ENCODE results near the gene HOXA9. TPM values are rescaled to one million over a fixed set of nuclear protein-coding genes. Genes with fewer than 3 reads are reported as not detected.

HOXA9 gene
- total and polyA plus RNA-seq, 2 of the 4 experiments (the other 2 are of a cell fraction), result 0.18 to 0.32 TPM

- Histone ChIP-seq H3K27me3 (ENCODE audit: control insufficient read depth, insufficient read depth, low read length) (peaks cover 87% of the 10 kb centered on the region), H2AK5ac (ENCODE audit: low read depth, low read length) (no peak overlapping the region), H4K5ac (ENCODE audit: low read depth, low read length) (no peak overlapping the region), H3K27ac (ENCODE audit: insufficient read depth, low read length) (no peak overlapping the region), H2BK15ac (ENCODE audit: low read depth, low read length) (no peak overlapping the region), H2BK20ac (ENCODE audit: low read depth, low read length) (no peak overlapping the region), H4K91ac (ENCODE audit: insufficient read depth, low read depth, low read length) (no peak overlapping the region), H3K9ac (ENCODE audit: low read depth, low read length) (no peak overlapping the region), H3K9me1 (ENCODE audit: insufficient read depth, low read length) (no peaks in the 10 kb centered on the region), H3K4me3 (ENCODE audit: insufficient read depth, low read depth, low read length) (no peak overlapping the region), H3K18ac (ENCODE audit: low read depth, low read length) (no peak overlapping the region), H4K20me1 (ENCODE audit: insufficient read depth, low read length) (peaks cover 19% of the 10 kb centered on the region; the same call in 1 of the 2 replicates), H3K79me1 (ENCODE audit: low read depth in 1 of 2, low read length in 2 of 2) (no peaks in the 10 kb centered on the region), H3K4ac (ENCODE audit: low read depth, low read length) (no peak overlapping the region), H2AK9ac (replicated peaks; ENCODE audit: low read depth, low read length, poor library complexity) (no peak overlapping the region), H3K9me3 (ENCODE audit: control insufficient read depth, insufficient read depth, low read length) (peaks cover 7% of the 10 kb centered on the region; the same call in 1 of the 2 replicates), H3K4me2 (ENCODE audit: low read depth, low read length) (no peak overlapping the region), H3K4me1 (ENCODE audit: control insufficient read depth, insufficient read depth, low read length) (no peaks in the 10 kb centered on the region; the same call in 1 of the 2 replicates), H3K36me3 (ENCODE audit: control insufficient read depth, insufficient read depth, low read length) (no peaks in the 10 kb centered on the region), H2BK120ac (ENCODE audit: low read depth, low read length) (no peak overlapping the region), H3K23ac (ENCODE audit: low read depth, low read length) (no peak overlapping the region), H3K14ac (replicated peaks; ENCODE audit: low read depth, low read length) (no peak overlapping the region), H2BK5ac (ENCODE audit: low read depth, low read length, poor library complexity, severe bottlenecking) (no peak overlapping the region), H3K56ac (ENCODE audit: extremely low read depth, insufficient read depth, low read length) (no peak overlapping the region), H2AFZ (replicated peaks; ENCODE audit: low read length, poor library complexity) (no peak overlapping the region), H4K8ac (ENCODE audit: low read depth in 2 of 2, low read length in 2 of 2) (no peak overlapping the region)
- DNase-seq (no peak), ATAC-seq (ENCODE audit: low read depth) (no peak)
- CTCF ChIA-PET, result interaction anchor here (0.5 to 0.6 kb wide), 2 partner anchors 14 to 402 kb away, joined by 3 read pairs; no protein-coding TSS in a partner anchor
- no TSS peak for BruUV-seq (replicated peaks)
- in situ Hi-C loops (cut with MboI; ENCODE audit: low sequenced_read_pairs) (no loop called here), intact Hi-C loops (cut with micrococcal nuclease) (no loop called here), dilution Hi-C loops (cut with HindIII; ENCODE audit: low sequenced_read_pairs, unreplicated experiment) (no loop called here)
- POLR2A ChIA-PET (ENCODE audit: unreplicated experiment), result interaction anchor here (0.5 kb wide), 1 partner anchor 1819 kb away, joined by 3 read pairs; no protein-coding TSS in a partner anchor
- WGBS, 2 experiments (ENCODE audit: extremely low coverage in 2 of 2, insufficient read length in 1 of 2), result 64% methylated on average over 3 of the region's 12 CpGs; no CpG with 5 or more reads in 1 of the 2 experiments
- TF ChIP-seq BHLHE40 (IDR thresholded peaks at IDR 0.05; ENCODE audit: low read depth, low read length), result no peak
- no peak for TF ChIP-seq CEBPB (IDR thresholded peaks at IDR 0.05; ENCODE audit: low read depth, low read length)
- no peak for TF ChIP-seq MAFK (IDR thresholded peaks at IDR 0.05; ENCODE audit: low read depth, low read length)
- TF ChIP-seq CHD1 (IDR thresholded peaks at IDR 0.05; ENCODE audit: low read depth, low read length), result no peak
- no peak for TF ChIP-seq RAD21 (IDR thresholded peaks at IDR 0.05; ENCODE audit: low read length)
- TF ChIP-seq MXI1 (IDR thresholded peaks at IDR 0.05; ENCODE audit: borderline replicate concordance, low read depth, low read length), result no peak
- TF ChIP-seq MAZ (IDR thresholded peaks at IDR 0.05; ENCODE audit: borderline replicate concordance, low read depth, low read length), result no peak
- no peak for TF ChIP-seq SMC3 (IDR thresholded peaks at IDR 0.05; ENCODE audit: low read depth, low read length)
- TF ChIP-seq CTCF (conservative IDR thresholded peaks at IDR 0.05; ENCODE audit: low read depth, low read length), result no peak
- no peak for TF ChIP-seq POLR2A (IDR thresholded peaks at IDR 0.05; ENCODE audit: low read depth, low read length)
- no peak for TF ChIP-seq NFE2L2 (IDR thresholded peaks at IDR 0.05; ENCODE audit: low read depth, low read length)
- no peak for TF ChIP-seq RFX5 (IDR thresholded peaks at IDR 0.05; ENCODE audit: low read depth, low read length)
- TF ChIP-seq FOS (IDR thresholded peaks at IDR 0.05; ENCODE audit: low read depth, low read length), result no peak
- TF ChIP-seq, protein P1, sequence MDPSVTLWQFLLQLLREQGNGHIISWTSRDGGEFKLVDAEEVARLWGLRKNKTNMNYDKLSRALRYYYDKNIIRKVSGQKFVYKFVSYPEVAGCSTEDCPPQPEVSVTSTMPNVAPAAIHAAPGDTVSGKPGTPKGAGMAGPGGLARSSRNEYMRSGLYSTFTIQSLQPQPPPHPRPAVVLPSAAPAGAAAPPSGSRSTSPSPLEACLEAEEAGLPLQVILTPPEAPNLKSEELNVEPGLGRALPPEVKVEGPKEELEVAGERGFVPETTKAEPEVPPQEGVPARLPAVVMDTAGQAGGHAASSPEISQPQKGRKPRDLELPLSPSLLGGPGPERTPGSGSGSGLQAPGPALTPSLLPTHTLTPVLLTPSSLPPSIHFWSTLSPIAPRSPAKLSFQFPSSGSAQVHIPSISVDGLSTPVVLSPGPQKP (IDR thresholded peaks at IDR 0.05; ENCODE audit: borderline replicate concordance, low read depth, low read length), result no peak
- TF ChIP-seq RCOR1 (IDR thresholded peaks at IDR 0.05; ENCODE audit: insufficient replicate concordance, low read length), result no peak
Measured at GRCh38 chr7:27174874-27175625, 9.7 kb upstream of the HOXA9 start.

Measured in IMR-90 (cell line).